HG03354 (cell line): ENCODE data around the gene ROCK2.

ENCODE experiments used
- ATAC-seq: cut with Tn5 transposase; IDR thresholded peaks from one replicate; pipeline ENCODE4 v1.9.1; 2021; ENCODE audit warnings: mild to moderate bottlenecking; ENCODE audit not compliant: unreplicated experiment, poor library complexity, severe bottlenecking

Gene ROCK2

GRCh38 chr2:11314487-11314886 lies 29.9 kb downstream of the ROCK2 start:
- ATAC-seq = no peak

GRCh38 chr2:11312770-11313471 lies 31.5 kb downstream of the ROCK2 start:
- no peak for ATAC-seq

GRCh38 chr2:11311543-11311942 lies 32.9 kb downstream of the ROCK2 start:
- no peak for ATAC-seq

GRCh38 chr2:11310212-11310611 lies 34.2 kb downstream of the ROCK2 start:
- ATAC-seq = no peak

- ATAC-seq = no peak
Measured at GRCh38 chr2:11309706-11310105, 34.7 kb downstream of the ROCK2 start.

- ATAC-seq = no peak
Measured at GRCh38 chr2:11307764-11308415, 36.5 kb downstream of the ROCK2 start.

GRCh38 chr2:11305958-11306357 lies 38.5 kb downstream of the ROCK2 start:
- no peak for ATAC-seq

- no peak for ATAC-seq
Measured at GRCh38 chr2:11305338-11305737, 39.1 kb downstream of the ROCK2 start.

GRCh38 chr2:11304476-11304875 lies 40.0 kb downstream of the ROCK2 start:
- ATAC-seq = no peak

- no peak for ATAC-seq
Measured at GRCh38 chr2:11303290-11304013, 41.0 kb downstream of the ROCK2 start.

GRCh38 chr2:11299439-11299838 lies 45.0 kb downstream of the ROCK2 start:
- no peak for ATAC-seq

GRCh38 chr2:11298592-11298991 lies 45.8 kb downstream of the ROCK2 start:
- ATAC-seq = no peak

- ATAC-seq = no peak
Measured at GRCh38 chr2:11296401-11296800, 48.0 kb downstream of the ROCK2 start.

GRCh38 chr2:11292464-11293255 lies 51.8 kb downstream of the ROCK2 start:
- ATAC-seq = no peak

- ATAC-seq = no peak
Measured at GRCh38 chr2:11290713-11291112, 53.7 kb downstream of the ROCK2 start.

- ATAC-seq = no peak
Measured at GRCh38 chr2:11290211-11290610, 54.2 kb downstream of the ROCK2 start.

- ATAC-seq = no peak
Measured at GRCh38 chr2:11288431-11288830, 56.0 kb downstream of the ROCK2 start.

GRCh38 chr2:11286749-11287148 lies 57.7 kb downstream of the ROCK2 start:
- ATAC-seq = no peak

- no peak for ATAC-seq
Measured at GRCh38 chr2:11286323-11286722, 58.1 kb downstream of the ROCK2 start.

GRCh38 chr2:11285499-11285898 lies 58.9 kb downstream of the ROCK2 start:
- ATAC-seq = no peak
